ENCODE measurements around the gene ANLN. TPM values are rescaled to one million over a fixed set of nuclear protein-coding genes. Genes with fewer than 3 reads are reported as not detected.

ANLN gene
- polyA plus RNA-seq, 1 experiment: 34.0 TPM

DNA sequence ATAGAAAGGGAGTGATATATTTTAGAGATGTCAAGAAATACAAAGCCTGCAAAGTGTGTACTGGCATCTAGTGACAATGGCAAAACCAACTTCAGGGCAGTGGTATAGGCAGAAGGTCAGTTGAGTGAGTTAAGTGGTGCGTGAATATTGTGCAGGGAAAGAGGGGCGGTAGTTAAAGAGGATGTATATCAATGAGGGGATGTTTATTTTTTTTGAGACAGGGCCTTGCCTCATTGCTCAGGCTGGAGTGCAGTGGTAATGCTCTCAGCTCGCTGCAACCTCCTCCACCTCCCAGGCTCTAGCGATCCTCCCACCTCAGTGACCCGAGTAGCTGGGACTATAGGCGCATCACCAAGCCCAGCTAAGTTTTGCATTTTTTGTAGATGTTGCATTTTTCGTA is 13.8 kb downstream of the ANLN start:
- TF ChIP-seq, protein P1, sequence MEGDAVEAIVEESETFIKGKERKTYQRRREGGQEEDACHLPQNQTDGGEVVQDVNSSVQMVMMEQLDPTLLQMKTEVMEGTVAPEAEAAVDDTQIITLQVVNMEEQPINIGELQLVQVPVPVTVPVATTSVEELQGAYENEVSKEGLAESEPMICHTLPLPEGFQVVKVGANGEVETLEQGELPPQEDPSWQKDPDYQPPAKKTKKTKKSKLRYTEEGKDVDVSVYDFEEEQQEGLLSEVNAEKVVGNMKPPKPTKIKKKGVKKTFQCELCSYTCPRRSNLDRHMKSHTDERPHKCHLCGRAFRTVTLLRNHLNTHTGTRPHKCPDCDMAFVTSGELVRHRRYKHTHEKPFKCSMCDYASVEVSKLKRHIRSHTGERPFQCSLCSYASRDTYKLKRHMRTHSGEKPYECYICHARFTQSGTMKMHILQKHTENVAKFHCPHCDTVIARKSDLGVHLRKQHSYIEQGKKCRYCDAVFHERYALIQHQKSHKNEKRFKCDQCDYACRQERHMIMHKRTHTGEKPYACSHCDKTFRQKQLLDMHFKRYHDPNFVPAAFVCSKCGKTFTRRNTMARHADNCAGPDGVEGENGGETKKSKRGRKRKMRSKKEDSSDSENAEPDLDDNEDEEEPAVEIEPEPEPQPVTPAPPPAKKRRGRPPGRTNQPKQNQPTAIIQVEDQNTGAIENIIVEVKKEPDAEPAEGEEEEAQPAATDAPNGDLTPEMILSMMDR (IDR thresholded peaks at IDR 0.05; ENCODE audit: low read depth, low read length): no peak
- H3K27me3 ChIP-seq (ENCODE audit: control insufficient read depth, insufficient read depth, low read length): no peaks in the 10 kb centered on the region
- H3K4me3 ChIP-seq (ENCODE audit: low read depth, low read length): no peak overlapping the region
- DNase-seq (ENCODE audit: low read depth, low spot score): no peak
- CTCF ChIA-PET: no interaction called here
- H3K9me3 ChIP-seq (ENCODE audit: control insufficient read depth, insufficient read depth, low read length): no peaks in the 10 kb centered on the region
- POLR2A ChIA-PET: no interaction called here
- no peak overlapping the region for H3K27ac ChIP-seq (ENCODE audit: low read depth, low read length)

DNA sequence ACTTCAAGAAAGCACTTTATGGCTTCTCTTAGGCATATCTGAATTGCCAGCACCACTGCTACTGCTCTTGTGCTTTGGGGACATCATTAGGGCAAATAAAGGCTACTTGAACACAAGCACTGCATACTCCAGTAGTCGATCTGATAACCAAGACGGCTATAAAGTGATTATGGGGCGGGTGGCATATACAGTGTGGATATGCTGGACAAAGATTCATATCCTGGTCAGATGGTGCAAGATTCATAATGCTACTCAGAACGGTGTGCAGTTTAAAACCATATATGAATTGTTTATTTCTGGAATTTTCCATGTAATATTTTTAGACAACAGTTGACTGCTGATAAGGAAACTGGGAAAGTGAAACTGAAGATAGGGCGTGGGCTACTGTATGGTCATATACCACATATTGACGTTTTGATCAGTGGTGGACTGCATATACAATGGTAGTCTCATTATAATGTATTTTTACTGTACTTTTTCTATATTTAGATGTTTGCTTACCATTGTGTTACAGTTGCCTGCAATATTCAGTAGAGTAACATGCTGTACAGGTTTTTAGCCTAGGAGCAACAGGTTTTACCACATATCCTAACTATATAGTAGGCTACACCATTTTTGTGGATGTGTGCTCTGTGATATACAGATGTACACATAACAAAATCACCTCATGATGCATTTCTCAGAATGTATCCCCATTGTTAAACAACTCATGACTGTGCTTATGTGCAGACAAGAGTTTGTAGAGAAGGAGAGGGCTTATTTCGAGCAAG is 15.2 kb downstream of the ANLN start:
- Histone ChIP-seq H3K4me3 (ENCODE audit: low read depth, low read length) (no peak overlapping the region), H3K9me3 (ENCODE audit: control insufficient read depth, insufficient read depth, low read length) (no peaks in the 10 kb centered on the region), H3K27ac (ENCODE audit: low read depth, low read length) (no peak overlapping the region), H3K27me3 (ENCODE audit: control insufficient read depth, insufficient read depth, low read length) (no peaks in the 10 kb centered on the region)
- POLR2A ChIA-PET: no interaction called here
- CTCF ChIA-PET: interaction anchor here (2.4 kb wide), 1 partner anchor 36 kb away, joined by 10 read pairs; no protein-coding TSS in a partner anchor
- TF ChIP-seq, protein P1 (IDR thresholded peaks at IDR 0.05; ENCODE audit: low read depth, low read length): no peak
- no peak for DNase-seq (ENCODE audit: low read depth, low spot score)

DNA sequence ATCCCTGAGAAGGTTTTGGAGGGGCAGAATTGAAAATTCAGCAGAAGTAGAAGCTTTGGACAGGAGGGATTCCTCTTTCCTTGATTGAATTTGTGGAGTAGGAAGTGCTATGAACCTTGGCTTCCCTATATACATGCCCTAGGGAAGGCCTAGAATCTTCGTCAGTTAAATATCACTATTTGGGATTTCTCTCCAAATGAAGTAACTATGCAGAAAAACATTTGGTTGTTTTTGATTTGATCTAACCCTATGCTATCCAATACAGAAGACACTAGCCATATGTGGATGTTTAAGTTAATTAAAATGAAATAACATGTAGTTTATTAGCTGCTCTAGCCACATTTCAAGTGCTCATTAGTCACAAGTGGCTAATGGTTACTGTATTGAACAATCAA is 15.7 kb downstream of the ANLN start:
- Histone ChIP-seq H3K27ac (ENCODE audit: low read depth, low read length) (no peak overlapping the region), H3K9me3 (ENCODE audit: control insufficient read depth, insufficient read depth, low read length) (no peaks in the 10 kb centered on the region), H3K4me3 (ENCODE audit: low read depth, low read length) (no peak overlapping the region), H3K27me3 (ENCODE audit: control insufficient read depth, insufficient read depth, low read length) (no peaks in the 10 kb centered on the region)
- CTCF ChIA-PET: interaction anchor here (2.4 kb wide), 1 partner anchor 35 kb away, joined by 10 read pairs; no protein-coding TSS in a partner anchor
- TF ChIP-seq, protein P1 (IDR thresholded peaks at IDR 0.05; ENCODE audit: low read depth, low read length): no peak
- DNase-seq (ENCODE audit: low read depth, low spot score): no peak
- POLR2A ChIA-PET: no interaction called here

DNA sequence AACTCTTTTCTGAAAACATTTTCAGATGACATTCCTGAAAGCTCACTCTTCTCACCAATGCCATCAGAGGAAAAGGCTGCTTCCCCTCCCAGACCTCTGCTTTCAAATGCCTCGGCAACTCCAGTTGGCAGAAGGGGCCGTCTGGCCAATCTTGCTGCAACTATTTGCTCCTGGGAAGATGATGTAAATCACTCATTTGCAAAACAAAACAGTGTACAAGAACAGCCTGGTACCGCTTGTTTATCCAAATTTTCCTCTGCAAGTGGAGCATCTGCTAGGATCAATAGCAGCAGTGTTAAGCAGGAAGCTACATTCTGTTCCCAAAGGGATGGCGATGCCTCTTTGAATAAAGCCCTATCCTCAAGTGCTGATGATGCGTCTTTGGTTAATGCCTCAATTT is 16.5 kb downstream of the ANLN start:
- POLR2A ChIA-PET: no interaction called here

More for the DNA sequence above, 16.5 kb downstream of the ANLN start:
- Histone ChIP-seq H3K4me3 (ENCODE audit: low read depth, low read length) (no peak overlapping the region), H3K27me3 (ENCODE audit: control insufficient read depth, insufficient read depth, low read length) (no peaks in the 10 kb centered on the region), H3K9me3 (ENCODE audit: control insufficient read depth, insufficient read depth, low read length) (no peaks in the 10 kb centered on the region), H3K27ac (ENCODE audit: low read depth, low read length) (no peak overlapping the region)
- TF ChIP-seq, protein P1 (IDR thresholded peaks at IDR 0.05; ENCODE audit: low read depth, low read length): no peak
- no peak for DNase-seq (ENCODE audit: low read depth, low spot score)
- CTCF ChIA-PET: interaction anchor here (1.2 to 2.4 kb wide), 2 partner anchors 35 to 82 kb away, joined by 3 to 10 read pairs; no protein-coding TSS in a partner anchor
